Thyroid gland (tissue), 4 donors: Measurements from ENCODE around the gene TREX2. TPM values are rescaled to one million over a fixed set of nuclear protein-coding genes. Genes with fewer than 3 reads are reported as not detected.
A peak's percentile ranks its signal among the peaks of the same experiment; 100 is the strongest.

Experiments used
- DNase-seq, 2 donors: peaks; one replicate each; pipeline ENCODE4 v3.0.0-alpha.2; 2019
- H3K27ac ChIP-seq, 3 donors: fragments of 200-600 bp; sonication (generic); 1 replicate in 2 of 3; 2 replicates in 1 of 3; pipeline ENCODE4 v1.5.1; 2016 to 2019; ENCODE audit warnings: mild to moderate bottlenecking in 1 of 3, moderate library complexity in 1 of 3
- H3K27me3 ChIP-seq: fragments of 200-600 bp; sonication (generic); one replicate; pipeline ENCODE4 v1.5.1; 2019
- H3K36me3 ChIP-seq, 2 donors: fragments of 200-600 bp; sonication (generic); one replicate each; pipeline ENCODE4 v1.5.1; 2016 to 2019
- H3K4me1 ChIP-seq, 2 donors: fragments of 200-600 bp; sonication (generic); one replicate each; pipeline ENCODE4 v1.5.1; 2017 to 2019
- H3K4me3 ChIP-seq, 3 donors: fragments of 200-600 bp; sonication (generic); replicated peaks in 1 of 3; 1 replicate in 2 of 3; 2 replicates in 1 of 3; pipeline ENCODE4 v1.5.1; 2016; ENCODE audit warnings: mild to moderate bottlenecking in 1 of 3
- H3K9me3 ChIP-seq: fragments of 200-600 bp; sonication (generic); one replicate; pipeline ENCODE4 v1.5.1; 2017
- CTCF ChIP-seq, 6 experiments: fragments of 200-600 bp in 3 of 6; fragments of 450-650 bp in 3 of 6; sonication (generic) in 3 of 6; IDR thresholded peaks; one replicate each; pipeline ENCODE4 v1.5.1; 2016 to 2019; ENCODE audit warnings: antibody characterized with exemption in 6 of 6, mild to moderate bottlenecking in 2 of 6, inconsistent platforms in 1 of 6, moderate library complexity in 1 of 6
- POLR2A ChIP-seq, 2 donors: fragments of 450-650 bp; IDR thresholded peaks; one replicate each; pipeline ENCODE4 v1.6.1; 2017; ENCODE audit warnings: antibody characterized with exemption in 2 of 2, mild to moderate bottlenecking in 2 of 2, moderate library complexity in 1 of 2
- WGBS, 2 donors: methylation state at CpG; one replicate each; pipeline ENCODE4 v1.1.5; 2017; 5-methylcytosine and 5-hydroxymethylcytosine counted together
- intact Hi-C: fragments of 100-400 bp; cut with DNase I; formaldehyde crosslinking; loops from one replicate; pipeline ENCODE4 v1.15.1; 2023
- total RNA-seq, 4 donors: library from RNA; depleted of rRNA; stranded (reverse); fragments of >200 nt; gene quantifications; one replicate each; pipeline ENCODE4 v1.2.3, GENCODE V29; 2016

TREX2 gene
- total RNA-seq: 1 to 10 TPM in 2 of 4 donors, under 1 TPM in 1, not detected in 1; 0.40 to 8.9 (median 3.2) TPM

GRCh38 chrX:153445856-153446635 lies at the start of gene TREX2:
Gene TREX2, minus strand, starts transcription at chrX:153446056. Its CDS starts 626 bp downstream, at chrX:153445430.
- intact Hi-C loops: no loop called here
- no peaks in the 10 kb centered on the region for H3K9me3 ChIP-seq
- H3K36me3 ChIP-seq: no peaks in the 10 kb centered on the region
- no peaks in the 10 kb centered on the region for H3K4me1 ChIP-seq
- no peak within 1 kb of the TSS for H3K27ac ChIP-seq
- no peaks in the 10 kb centered on the region for H3K27me3 ChIP-seq
- 93 to 95% methylated on average over 3 to 17 of the region's 30 CpGs for WGBS, 2 donors
- TF ChIP-seq POLR2A (IDR thresholded peaks at IDR 0.05) (no peak), CTCF (IDR thresholded peaks at IDR 0.05) (no peak)
- no peak for DNase-seq
- no peak within 1 kb of the TSS for H3K4me3 ChIP-seq

GRCh38 chrX:153495362-153495751 lies 49.5 kb upstream of the TREX2 start:
- Histone ChIP-seq H3K27me3 (no peaks in the 10 kb centered on the region), H3K4me1 (peaks cover 0 to 4% of the 10 kb centered on the region in 2 donors), H3K27ac (peak overlapping the region in 2 of 3 donors; percentile 38 to 45), H3K36me3 (no peaks in the 10 kb centered on the region), H3K9me3 (no peaks in the 10 kb centered on the region), H3K4me3 (peak overlapping the region in 1 of 3 donors; percentile 15)
- intact Hi-C loops: no loop called here
- 8 to 36% methylated on average over 4 to 15 of the region's 17 CpGs for WGBS, 2 donors
- no peak for TF ChIP-seq POLR2A (IDR thresholded peaks at IDR 0.05)
- DNase-seq: peak; percentile 28 to 31

GRCh38 chrX:153494541-153495361 lies 48.9 kb upstream of the TREX2 start, which contains the start of gene BGN:
Gene BGN, plus strand, starts transcription at chrX:153494980. Its CDS starts 9,652 bp downstream, at chrX:153504632.
- Histone ChIP-seq H3K9me3 (no peaks in the 10 kb centered on the region), H3K4me1 (peaks cover 0 to 4% of the 10 kb centered on the region in 2 donors), H3K27ac (peak within 1 kb of the TSS in 2 of 3 donors; percentile 38 to 45), H3K4me3 (peak within 1 kb of the TSS in 1 of 3 donors; percentile 15), H3K36me3 (no peaks in the 10 kb centered on the region), H3K27me3 (no peaks in the 10 kb centered on the region)
- peak; percentile 75 to 76 for DNase-seq
- WGBS, 2 donors: 20 to 30% methylated on average over 6 to 12 of the region's 41 CpGs
- peak in 3 of 6 experiments; percentile 16 to 34 (median 25) for TF ChIP-seq CTCF (IDR thresholded peaks at IDR 0.05)
- TF ChIP-seq POLR2A (IDR thresholded peaks at IDR 0.05): no peak
- intact Hi-C loops: no loop called here

GRCh38 chrX:153494061-153494460 lies 48.2 kb upstream of the TREX2 start:
- Histone ChIP-seq H3K4me1 (peaks cover 0 to 4% of the 10 kb centered on the region in 2 donors), H3K4me3 (no peak overlapping the region)
- no peak for TF ChIP-seq POLR2A (IDR thresholded peaks at IDR 0.05)
- no peak for TF ChIP-seq CTCF (IDR thresholded peaks at IDR 0.05)

GRCh38 chrX:153493085-153493484 lies 47.2 kb upstream of the TREX2 start:
- no peak overlapping the region for H3K27ac ChIP-seq
- DNase-seq: peak in 1 of 2 donors; percentile 44
- no peak overlapping the region for H3K4me3 ChIP-seq
- no peak for TF ChIP-seq POLR2A (IDR thresholded peaks at IDR 0.05)
- H3K36me3 ChIP-seq: no peaks in the 10 kb centered on the region
- no peaks in the 10 kb centered on the region for H3K9me3 ChIP-seq
- H3K27me3 ChIP-seq: no peaks in the 10 kb centered on the region
- H3K4me1 ChIP-seq: peaks cover 0 to 4% of the 10 kb centered on the region in 2 donors
- 79 to 80% methylated on average over 9 to 11 of the region's 11 CpGs for WGBS, 2 donors
- intact Hi-C loops: no loop called here

More at GRCh38 chrX:153494061-153494460, 48.2 kb upstream of the TREX2 start:
- intact Hi-C loops: no loop called here
- DNase-seq: no peak
- WGBS, 2 donors: 65 to 89% methylated on average over 4 to 6 of the region's 12 CpGs
- H3K27me3 ChIP-seq: no peaks in the 10 kb centered on the region
- H3K27ac ChIP-seq: peak overlapping the region in 2 of 3 donors; percentile 38 to 45
- H3K36me3 ChIP-seq: no peaks in the 10 kb centered on the region
- H3K9me3 ChIP-seq: no peaks in the 10 kb centered on the region
